ENCODE measurements around the gene PICK1.

The PICK1 gene

GRCh38 chr22:38046070-38046748 is 11.0 kb upstream of the PICK1 start:
- FAIRE-seq, result no peak
- TF ChIP-seq PAX5 (IDR thresholded peaks at IDR 0.05; ENCODE audit: insufficient read depth, low read length, severe bottlenecking) (no peak), SPI1 (IDR thresholded peaks at IDR 0.05; ENCODE audit: low read depth, low read length) (no peak), POLR2AphosphoS5 (IDR thresholded peaks at IDR 0.05; ENCODE audit: low read depth, low read length) (no peak), POU2F2 (IDR thresholded peaks at IDR 0.05; ENCODE audit: low read depth, low read length) (no peak)
- no peak for DNase-seq (ENCODE audit: insufficient read length, low spot score)

DNA sequence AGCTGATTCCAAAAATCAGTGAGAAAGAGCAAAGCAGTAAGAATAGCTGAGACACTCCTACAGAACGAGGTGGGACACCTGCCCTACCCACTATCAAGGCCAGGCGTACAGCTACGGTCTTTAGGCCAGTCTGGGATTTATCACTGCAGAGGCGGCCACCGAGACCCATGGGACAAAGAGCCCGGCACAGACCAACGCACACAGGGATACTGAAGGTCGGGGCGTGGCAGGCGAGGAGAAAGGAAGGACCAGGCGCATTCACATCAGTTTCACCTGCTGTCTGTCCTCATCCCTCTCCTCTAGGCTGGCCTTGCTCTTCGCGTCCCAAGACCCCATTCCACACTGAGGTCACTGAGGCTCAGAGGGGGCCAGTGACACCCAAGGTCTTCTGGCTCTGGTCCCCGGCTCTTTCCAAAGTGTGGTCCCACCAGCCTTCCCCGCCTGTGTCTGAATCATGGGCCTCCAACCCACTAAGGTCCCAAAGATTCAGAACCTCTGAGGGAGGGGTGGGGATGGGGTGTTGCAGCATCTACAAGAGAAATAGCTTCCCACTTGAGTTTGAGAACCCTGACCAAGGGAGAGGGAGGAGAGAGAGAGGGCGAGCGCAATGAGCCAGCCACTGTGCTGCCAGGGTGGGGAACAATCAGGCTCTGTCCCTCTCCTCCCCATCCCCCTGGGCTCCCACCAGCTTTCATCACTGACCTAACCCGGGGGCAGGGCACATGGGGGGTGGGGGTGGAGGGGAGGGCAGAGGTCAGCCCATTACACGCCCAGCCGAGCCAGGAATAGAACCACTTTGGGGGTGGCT is 7.2 kb upstream of the PICK1 start:
- no peak for DNase-seq (ENCODE audit: insufficient read length, low spot score)
- no peak for TF ChIP-seq PAX5 (IDR thresholded peaks at IDR 0.05; ENCODE audit: insufficient read depth, low read length, severe bottlenecking)
- TF ChIP-seq POLR2A (IDR thresholded peaks at IDR 0.05; ENCODE audit: low read depth, low read length), result no peak
- TF ChIP-seq POLR2AphosphoS5 (IDR thresholded peaks at IDR 0.05; ENCODE audit: low read depth, low read length), result no peak
- TF ChIP-seq POU2F2 (IDR thresholded peaks at IDR 0.05; ENCODE audit: low read depth, low read length), result no peak
- TF ChIP-seq SPI1 (IDR thresholded peaks at IDR 0.05; ENCODE audit: low read depth, low read length), result no peak
- no peak for TF ChIP-seq TAF1 (IDR thresholded peaks at IDR 0.05; ENCODE audit: low read depth, low read length)

DNA sequence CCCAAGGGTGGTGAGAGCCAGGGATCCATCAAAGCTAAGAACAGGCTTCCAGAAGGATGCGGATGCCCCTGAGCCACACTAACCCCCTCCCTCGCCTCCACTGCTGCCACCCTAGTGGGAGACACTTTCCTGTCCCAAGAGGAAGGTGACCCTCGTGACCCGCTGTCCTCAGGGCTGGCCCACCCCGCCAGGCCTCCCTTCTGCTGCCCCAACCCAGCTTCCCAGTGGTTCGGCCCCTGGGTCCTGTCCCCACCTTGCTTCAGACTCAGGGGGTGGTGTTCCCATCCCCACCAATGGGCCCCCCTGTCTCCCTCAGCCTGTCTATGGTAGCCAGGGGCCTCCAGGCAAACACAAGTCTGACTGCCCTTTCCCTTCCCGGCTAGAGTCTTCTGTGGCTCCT is 6.5 kb upstream of the PICK1 start:
- TF ChIP-seq POLR2A (IDR thresholded peaks at IDR 0.05; ENCODE audit: low read depth, low read length), result no peak
- no peak for TF ChIP-seq POU2F2 (IDR thresholded peaks at IDR 0.05; ENCODE audit: low read depth, low read length)
- TF ChIP-seq PAX5 (IDR thresholded peaks at IDR 0.05; ENCODE audit: insufficient read depth, low read length, severe bottlenecking), result no peak
- no peak for TF ChIP-seq POLR2AphosphoS5 (IDR thresholded peaks at IDR 0.05; ENCODE audit: low read depth, low read length)
- TF ChIP-seq SPI1 (IDR thresholded peaks at IDR 0.05; ENCODE audit: low read depth, low read length), result no peak
- no peak for TF ChIP-seq TAF1 (IDR thresholded peaks at IDR 0.05; ENCODE audit: low read depth, low read length)
- FAIRE-seq (no peak), DNase-seq (ENCODE audit: insufficient read length, low spot score) (no peak)

More for the DNA sequence above, 7.2 kb upstream of the PICK1 start:
- no peak for FAIRE-seq

DNA sequence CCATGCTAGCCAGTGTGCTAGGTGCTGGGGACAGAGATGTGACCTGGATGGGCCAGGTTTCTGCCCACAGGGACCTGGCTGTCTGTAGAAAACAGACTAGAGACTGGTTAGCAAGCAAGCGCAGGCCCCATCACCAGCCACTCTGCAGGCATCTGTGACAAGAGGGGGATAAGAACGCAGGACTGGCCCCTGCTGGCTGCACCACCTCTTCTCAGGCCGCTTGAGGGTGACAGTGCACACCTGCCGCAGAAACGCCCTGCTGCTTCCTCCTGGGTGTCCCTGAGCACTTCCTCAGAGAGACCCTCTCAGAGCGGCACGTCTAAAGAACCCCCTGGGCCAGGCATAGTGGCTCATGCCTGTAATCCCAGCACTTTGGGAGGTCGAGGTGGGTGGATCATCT is 5.9 kb upstream of the PICK1 start:
- TF ChIP-seq POLR2A (IDR thresholded peaks at IDR 0.05; ENCODE audit: low read depth, low read length), result no peak
- TF ChIP-seq POU2F2 (IDR thresholded peaks at IDR 0.05; ENCODE audit: low read depth, low read length), result no peak
- TF ChIP-seq POLR2AphosphoS5 (IDR thresholded peaks at IDR 0.05; ENCODE audit: low read depth, low read length), result no peak
- TF ChIP-seq SPI1 (IDR thresholded peaks at IDR 0.05; ENCODE audit: low read depth, low read length), result no peak
- no peak for DNase-seq (ENCODE audit: insufficient read length, low spot score)
- no peak for FAIRE-seq

DNA sequence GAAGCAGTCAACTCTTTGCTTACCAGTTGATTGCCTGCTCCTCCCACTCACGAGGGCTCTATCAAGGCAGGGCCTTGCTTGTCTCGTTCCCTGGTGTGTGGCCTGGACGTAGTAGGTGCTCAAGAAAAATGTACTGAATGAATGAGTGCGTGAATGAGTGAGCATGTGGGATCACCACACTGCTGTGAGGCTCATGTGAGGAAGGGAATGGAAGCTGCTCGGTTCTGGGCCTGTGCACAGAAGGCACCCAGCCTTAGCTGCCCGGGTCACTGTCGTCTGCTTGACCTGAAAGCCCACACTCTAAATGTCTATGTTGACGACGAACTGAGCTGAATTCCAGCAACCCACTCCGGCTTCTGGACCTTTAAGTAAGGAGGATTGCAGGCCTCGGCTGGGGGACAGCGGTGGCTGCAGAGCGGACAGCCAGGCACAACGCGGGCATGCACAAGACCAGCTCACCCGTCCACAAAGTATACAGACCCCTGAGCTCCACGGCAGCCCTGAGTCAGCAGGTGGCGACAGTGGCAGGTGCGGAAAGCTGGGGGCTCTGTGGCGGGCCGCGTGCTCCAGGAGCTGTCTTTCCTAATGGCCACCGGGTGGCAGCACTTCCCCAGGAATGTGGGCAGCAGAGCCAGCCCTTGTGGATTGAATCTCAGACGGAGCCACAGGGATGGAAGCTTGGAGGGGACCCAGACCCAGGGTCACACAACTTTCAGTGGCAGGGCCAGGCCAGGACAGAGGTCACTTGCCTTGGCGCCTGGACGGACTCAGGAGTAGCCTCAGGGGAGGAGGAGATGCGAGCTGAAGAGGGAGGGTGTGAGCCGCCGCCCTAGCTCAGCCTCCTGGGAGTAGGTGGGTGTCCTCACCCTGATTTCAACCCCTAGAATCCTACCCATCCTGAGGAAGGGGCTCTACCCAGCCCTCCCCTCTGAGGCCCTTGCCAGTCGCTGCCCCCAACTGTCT is 5.0 kb upstream of the PICK1 start:
- DNase-seq (ENCODE audit: insufficient read length, low spot score), result peak; percentile 91
- TF ChIP-seq SPI1 (IDR thresholded peaks at IDR 0.05; ENCODE audit: low read depth, low read length), result no peak
- 0 out of 2 replicates have a peak, but pooled peaks have one; percentile 32 for TF ChIP-seq POU2F2 (IDR thresholded peaks at IDR 0.05; ENCODE audit: low read depth, low read length)
- FAIRE-seq, result peak; percentile 98

GRCh38 chr22:38062791-38063190 is 5.6 kb downstream of the PICK1 start:
- peak; percentile 30; the same call in 1 of the 2 replicates for TF ChIP-seq SPI1 (IDR thresholded peaks at IDR 0.05; ENCODE audit: low read depth, low read length)
- no peak for TF ChIP-seq POLR2AphosphoS5 (IDR thresholded peaks at IDR 0.05; ENCODE audit: low read depth, low read length)
- no peak for FAIRE-seq
- no peak for DNase-seq (ENCODE audit: insufficient read length, low spot score)

DNA sequence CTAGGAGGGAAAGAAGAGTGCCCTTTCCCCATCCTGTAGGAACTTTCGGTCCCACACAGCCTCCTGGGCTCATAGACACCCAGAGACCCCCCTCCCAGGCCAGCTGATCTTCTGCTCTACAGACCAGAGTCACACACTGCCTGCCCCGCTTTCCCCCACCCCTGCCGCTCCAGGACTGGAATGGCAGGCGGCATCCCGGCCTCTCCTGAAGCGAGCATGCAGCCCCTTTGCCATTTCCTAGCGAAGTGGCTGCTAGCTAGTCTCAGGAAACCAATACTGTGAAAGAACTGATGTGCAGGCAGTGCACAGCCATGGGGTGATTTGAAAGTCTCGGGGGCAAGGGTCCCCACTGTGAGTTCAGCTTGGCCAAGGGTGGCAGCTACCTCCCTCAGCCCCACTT is 8.3 kb downstream of the PICK1 start:
- FAIRE-seq (no peak), DNase-seq (ENCODE audit: insufficient read length, low spot score) (no peak)
- TF ChIP-seq PAX5 (IDR thresholded peaks at IDR 0.05; ENCODE audit: insufficient read depth, low read length, severe bottlenecking) (no peak), POU2F2 (IDR thresholded peaks at IDR 0.05; ENCODE audit: low read depth, low read length) (no peak), POLR2AphosphoS5 (IDR thresholded peaks at IDR 0.05; ENCODE audit: low read depth, low read length) (no peak), TAF1 (IDR thresholded peaks at IDR 0.05; ENCODE audit: low read depth, low read length) (no peak), POLR2A (IDR thresholded peaks at IDR 0.05; ENCODE audit: low read depth, low read length) (no peak), SPI1 (IDR thresholded peaks at IDR 0.05; ENCODE audit: low read depth, low read length) (no peak)

GRCh38 chr22:38066381-38067027 is 9.3 kb downstream of the PICK1 start:
- DNase-seq (ENCODE audit: insufficient read length, low spot score) (no peak), FAIRE-seq (no peak)
- TF ChIP-seq TAF1 (IDR thresholded peaks at IDR 0.05; ENCODE audit: low read depth, low read length) (no peak), POLR2AphosphoS5 (IDR thresholded peaks at IDR 0.05; ENCODE audit: low read depth, low read length) (no peak), PAX5 (IDR thresholded peaks at IDR 0.05; ENCODE audit: insufficient read depth, low read length, severe bottlenecking) (no peak), SPI1 (IDR thresholded peaks at IDR 0.05; ENCODE audit: low read depth, low read length) (no peak)

- no peak for DNase-seq (ENCODE audit: insufficient read length, low spot score)
- no peak for TF ChIP-seq POLR2A (IDR thresholded peaks at IDR 0.05; ENCODE audit: low read depth, low read length)
- no peak for TF ChIP-seq TAF1 (IDR thresholded peaks at IDR 0.05; ENCODE audit: low read depth, low read length)
- no peak for TF ChIP-seq POU2F2 (IDR thresholded peaks at IDR 0.05; ENCODE audit: low read depth, low read length)
- no peak for TF ChIP-seq POLR2AphosphoS5 (IDR thresholded peaks at IDR 0.05; ENCODE audit: low read depth, low read length)
- no peak for TF ChIP-seq PAX5 (IDR thresholded peaks at IDR 0.05; ENCODE audit: insufficient read depth, low read length, severe bottlenecking)
- TF ChIP-seq SPI1 (IDR thresholded peaks at IDR 0.05; ENCODE audit: low read depth, low read length), result no peak
- FAIRE-seq, result no peak
These were observed 9.8 kb downstream of the PICK1 start for GRCh38 chr22:38067028-38067415.
